GM19238 (cell line): ENCODE measurements around the gene ZSWIM7.

ENCODE experiments used
- DNase-seq: peaks from one replicate; pipeline ENCODE4 v3.0.0; 2011; ENCODE audit warnings: low spot score; ENCODE audit not compliant: insufficient read length

ZSWIM7 gene

GRCh38 chr17:15934866-15935265, 64.6 kb downstream of the ZSWIM7 start:
- no peak for DNase-seq

GRCh38 chr17:15931394-15931793, 68.1 kb downstream of the ZSWIM7 start:
- no peak for DNase-seq

DNA sequence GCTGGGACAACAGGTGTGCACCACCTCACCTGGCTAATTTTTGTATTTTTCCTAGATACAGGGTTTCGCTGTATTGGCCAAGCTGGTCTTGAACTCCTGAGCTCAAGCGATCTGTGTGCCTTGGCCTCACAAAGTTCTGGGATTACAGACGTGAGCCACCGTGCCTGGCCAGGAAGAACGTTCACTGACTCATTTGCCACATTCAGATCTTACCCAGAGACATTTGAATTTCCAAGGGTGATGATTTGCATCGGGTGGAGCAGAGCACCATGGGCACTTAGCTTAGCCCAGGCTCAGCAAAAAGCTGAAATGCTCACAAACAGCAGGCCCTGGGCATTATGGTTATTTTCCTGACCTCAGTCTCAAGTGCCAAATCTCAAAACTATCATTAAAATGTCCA, 69.1 kb downstream of the ZSWIM7 start:
- DNase-seq: no peak

DNA sequence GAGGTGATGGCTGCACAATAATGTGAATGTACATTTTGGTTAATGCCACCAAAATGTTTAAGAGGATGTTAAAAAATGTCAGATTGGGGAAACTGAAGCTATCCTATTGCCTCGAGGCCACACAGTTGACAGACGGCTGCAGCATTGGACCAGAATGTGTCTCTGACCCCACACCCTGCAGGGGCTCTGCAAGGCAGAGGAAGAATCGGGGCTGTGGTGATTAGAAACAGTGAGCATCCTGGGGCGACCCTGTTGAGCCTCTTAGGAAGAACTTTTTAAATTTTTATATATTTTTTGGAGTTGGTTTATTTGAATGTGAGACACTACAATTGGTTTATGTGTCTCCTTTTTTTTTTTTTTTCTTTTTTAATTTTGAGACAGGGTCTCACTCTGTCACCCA, 69.6 kb downstream of the ZSWIM7 start:
- DNase-seq: no peak

DNA sequence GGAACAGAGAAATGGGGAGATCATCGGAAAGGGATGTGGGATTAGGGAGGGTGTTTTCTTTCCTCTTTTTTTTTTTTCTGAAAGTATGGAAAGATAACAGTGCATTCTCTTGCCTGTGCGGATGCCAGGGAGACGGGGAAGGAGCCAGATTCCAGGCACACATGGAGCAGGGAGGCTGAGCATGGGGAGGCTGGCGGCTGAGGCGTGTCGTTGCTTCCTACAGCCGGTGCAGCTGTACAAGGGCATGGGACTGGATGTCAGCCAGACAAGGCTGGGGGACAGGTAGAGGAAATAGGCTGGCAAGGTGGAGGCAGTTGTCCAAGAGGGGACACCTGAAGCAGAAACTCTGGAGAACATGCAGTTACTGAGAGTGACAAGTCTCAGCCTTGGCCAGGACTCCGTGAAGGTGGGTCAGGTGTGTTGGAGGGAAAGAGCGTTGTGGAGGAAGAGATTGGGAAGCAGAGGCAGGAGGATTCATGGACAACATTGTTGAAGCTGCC, 71.2 kb downstream of the ZSWIM7 start:
- no peak for DNase-seq
